IPS DF 4.7 (cell line): ENCODE results near the gene BARX2.

Experiments used
- DNase-seq: peaks from one replicate; pipeline ENCODE4 v3.0.0-alpha.2; 2013; ENCODE audit warnings: low spot score; ENCODE audit errors: extremely low read depth

The BARX2 gene

DNA sequence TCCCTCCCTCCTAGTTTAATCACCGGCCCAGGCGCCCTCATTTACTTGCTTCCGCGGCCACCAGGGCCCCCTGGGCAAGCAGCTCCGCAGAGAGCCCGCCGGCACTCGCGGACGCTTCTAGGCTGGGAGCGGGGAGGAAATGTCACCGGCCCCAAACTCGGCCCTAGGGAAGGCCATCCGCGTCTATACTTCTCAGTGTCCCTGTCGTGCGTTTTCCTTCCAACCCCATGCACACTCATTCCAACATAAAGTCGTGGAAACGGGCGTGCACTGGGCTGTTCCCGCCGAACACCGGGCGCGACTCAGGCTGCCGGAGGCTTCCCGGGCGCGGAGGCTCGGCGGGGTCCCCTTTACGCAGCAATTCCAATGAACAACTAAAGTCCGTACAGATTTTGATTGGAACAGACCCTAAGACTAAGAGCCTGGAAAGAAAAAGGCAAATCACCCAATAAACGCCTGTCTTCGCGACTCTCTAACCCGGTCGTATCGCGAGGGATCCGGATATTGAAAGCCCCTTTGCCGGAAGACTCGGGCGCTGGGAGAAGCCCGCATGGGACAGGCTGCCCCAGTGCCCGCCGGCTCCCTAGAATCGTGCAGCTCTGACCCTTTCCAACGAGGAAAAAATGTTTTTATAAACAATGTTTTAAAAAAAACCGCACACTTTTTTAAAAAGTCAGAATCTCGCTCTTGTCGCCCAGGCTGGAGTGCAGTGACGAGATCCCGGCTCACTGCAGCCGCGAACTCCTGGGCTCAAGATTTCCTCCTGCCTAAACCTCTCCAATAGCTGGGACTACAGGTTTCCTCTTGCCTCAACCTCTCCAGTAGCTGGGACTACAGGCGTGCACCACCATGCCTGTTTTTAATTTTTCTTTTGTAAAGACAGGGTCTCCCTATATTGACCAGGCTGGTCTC lies 1.3 kb upstream of the BARX2 start:
- DNase-seq: no peak

DNA sequence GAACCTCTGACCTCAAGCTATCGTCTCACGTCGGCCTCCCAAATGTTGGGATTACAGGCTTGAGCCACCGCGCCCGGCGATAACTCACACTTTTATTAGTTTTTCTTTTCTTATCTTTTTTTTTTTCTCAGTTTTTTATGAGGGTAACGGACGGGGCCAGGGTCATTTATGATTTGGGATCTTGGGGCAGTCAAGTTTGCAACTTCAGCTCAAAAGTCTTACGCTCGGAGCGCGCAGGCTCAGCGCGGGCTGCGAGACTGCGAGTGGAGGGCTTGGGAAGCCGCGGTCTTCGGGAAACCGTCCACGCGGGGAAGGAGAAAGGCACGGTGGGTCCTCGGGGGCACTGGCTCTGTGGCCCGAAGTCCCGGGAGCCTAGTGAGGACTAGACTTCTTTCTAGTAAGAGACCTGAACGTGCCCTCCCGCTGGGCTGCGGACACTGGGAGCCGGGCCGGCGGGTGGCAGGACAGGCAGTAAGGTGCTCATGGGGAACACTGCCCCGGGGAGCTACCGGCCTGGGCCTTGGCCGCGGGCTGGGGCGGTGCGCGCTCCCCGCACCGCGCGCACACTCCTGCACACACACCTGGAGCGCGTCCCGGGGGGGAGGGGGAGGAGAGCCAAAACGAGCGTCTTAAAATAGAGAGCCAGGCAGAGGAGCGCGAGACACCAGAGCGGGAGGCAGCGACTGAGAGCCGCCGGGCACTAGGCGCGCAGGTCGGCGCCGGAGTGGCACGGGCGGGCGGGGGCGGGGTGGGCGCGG lies 476 bp upstream of the BARX2 start:
- no peak for DNase-seq

DNA sequence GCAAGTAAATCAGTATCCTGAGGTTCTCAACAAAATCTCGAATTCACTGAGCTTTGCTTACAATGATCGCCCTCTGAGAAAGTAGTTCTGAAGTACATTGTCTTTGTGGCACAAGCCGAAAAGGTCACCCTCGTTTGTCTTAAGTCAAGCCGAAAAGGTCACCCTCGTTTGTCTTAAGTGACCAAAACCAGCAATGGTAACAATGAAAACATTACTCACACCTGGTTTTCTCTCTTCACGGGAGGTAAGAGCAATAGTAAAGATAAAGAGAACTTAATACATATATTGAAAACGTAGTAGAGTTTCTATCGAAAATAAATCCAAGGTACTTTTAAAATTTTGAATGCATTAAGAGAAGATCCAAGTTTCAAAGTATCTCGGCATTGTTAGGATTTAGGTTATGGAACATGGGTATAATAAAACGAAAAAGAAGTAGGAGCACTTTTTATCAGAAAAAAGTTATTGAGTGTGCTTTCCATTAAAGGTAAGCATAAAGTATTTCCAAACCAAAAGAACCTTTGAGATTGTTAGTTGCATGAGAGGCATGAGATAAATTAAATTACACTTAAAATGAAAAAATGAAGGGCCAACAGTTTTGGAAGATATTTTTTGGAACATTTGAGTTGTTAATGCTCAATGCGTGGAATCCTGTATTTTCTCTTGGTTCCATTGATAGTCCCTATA lies 1.2 kb downstream of the BARX2 start:
- no peak for DNase-seq

- no peak for DNase-seq
These were observed 2.1 kb downstream of the BARX2 start for GRCh38 chr11:129377739-129378138.

GRCh38 chr11:129380413-129380812 lies 4.8 kb downstream of the BARX2 start:
- DNase-seq: no peak

- DNase-seq: no peak
These were observed 6.9 kb downstream of the BARX2 start for GRCh38 chr11:129382583-129382982.

- no peak for DNase-seq
These were observed 7.4 kb downstream of the BARX2 start for GRCh38 chr11:129383060-129383459.

- no peak for DNase-seq
These were observed 7.9 kb downstream of the BARX2 start for GRCh38 chr11:129383502-129383901.

- no peak for DNase-seq
These were observed 8.8 kb downstream of the BARX2 start for GRCh38 chr11:129384415-129384814.

DNA sequence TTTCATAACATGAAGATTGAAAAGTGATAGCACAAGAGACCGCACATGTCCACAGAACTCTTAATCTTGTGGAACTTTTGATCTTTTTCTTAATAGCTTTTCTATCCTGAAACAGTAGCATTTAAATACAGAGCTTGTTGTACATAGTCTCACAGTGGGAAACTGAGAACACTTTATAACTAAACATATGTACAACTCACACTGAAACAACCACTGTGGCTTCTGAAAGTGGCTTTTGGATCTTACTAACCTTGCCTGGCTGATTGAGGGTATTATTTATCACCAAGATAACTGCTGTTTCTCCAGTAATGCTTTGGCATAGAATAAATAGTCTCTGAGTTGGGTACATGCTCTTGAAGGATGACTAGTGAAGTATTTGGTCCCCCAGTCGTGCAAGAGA lies 10.2 kb downstream of the BARX2 start:
- DNase-seq: no peak

GRCh38 chr11:129386795-129387397 lies 11.2 kb downstream of the BARX2 start:
- no peak for DNase-seq

- DNase-seq: no peak
These were observed 11.8 kb downstream of the BARX2 start for GRCh38 chr11:129387434-129387833.

DNA sequence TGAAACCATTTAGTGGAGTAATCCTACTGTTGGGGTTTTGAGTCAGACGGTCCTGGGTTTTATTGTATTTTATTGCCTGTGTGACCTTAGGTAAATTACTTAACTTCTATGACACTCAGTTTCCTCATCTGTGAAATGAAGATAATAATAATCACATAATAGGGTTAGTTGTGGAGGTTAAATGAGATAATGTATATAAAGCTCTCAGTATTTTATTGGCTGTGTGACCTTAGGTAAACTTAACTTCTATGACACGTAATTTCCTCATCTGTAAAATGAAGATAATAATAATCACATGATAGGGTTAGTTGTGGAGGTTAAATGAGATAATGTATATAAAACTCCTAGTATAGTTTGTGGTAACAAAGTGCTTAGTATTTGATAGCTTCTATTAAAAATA lies 13.2 kb downstream of the BARX2 start:
- DNase-seq: no peak

- no peak for DNase-seq
These were observed 14.7 kb downstream of the BARX2 start for GRCh38 chr11:129390303-129390821.

DNA sequence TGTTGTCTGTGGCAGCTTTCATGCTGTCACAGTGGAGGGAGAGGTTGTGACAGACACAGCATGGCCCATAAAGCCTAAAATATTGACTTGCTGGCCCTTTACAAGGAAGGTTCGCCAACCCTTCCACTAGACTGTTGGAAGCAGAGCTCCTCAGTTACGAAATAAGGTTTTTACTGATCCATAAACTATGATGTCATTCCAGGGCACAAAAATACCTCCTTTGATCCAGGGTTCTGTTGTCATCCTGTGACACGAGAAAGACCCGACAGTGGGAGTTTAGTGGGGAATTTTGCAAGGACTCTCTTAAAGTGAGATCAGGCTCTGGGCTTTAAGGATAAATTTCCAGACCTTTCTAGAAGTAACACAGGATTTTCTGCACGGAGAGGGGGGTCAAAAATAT lies 15.7 kb downstream of the BARX2 start:
- DNase-seq: no peak

DNA sequence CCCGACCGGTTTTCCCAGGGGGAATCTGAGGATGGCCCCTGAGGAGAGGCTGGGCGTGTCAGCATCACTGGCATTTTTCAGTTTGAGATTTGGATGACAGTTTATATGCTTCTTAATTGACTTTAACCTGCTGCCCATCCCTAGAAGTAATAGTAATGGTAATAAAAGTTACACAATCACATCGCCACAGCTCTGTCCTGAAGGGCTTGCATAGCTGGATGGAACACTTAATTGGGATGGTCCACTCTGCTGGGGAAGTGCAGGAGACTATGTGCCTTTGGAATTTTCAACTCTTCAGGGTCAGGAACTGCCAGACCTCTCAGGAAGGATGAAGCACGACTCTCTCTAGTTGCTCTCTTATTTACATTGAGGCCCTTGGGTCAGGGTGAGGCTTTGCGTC lies 16.2 kb downstream of the BARX2 start:
- DNase-seq: no peak

GRCh38 chr11:129392995-129393394 lies 17.3 kb downstream of the BARX2 start:
- no peak for DNase-seq

DNA sequence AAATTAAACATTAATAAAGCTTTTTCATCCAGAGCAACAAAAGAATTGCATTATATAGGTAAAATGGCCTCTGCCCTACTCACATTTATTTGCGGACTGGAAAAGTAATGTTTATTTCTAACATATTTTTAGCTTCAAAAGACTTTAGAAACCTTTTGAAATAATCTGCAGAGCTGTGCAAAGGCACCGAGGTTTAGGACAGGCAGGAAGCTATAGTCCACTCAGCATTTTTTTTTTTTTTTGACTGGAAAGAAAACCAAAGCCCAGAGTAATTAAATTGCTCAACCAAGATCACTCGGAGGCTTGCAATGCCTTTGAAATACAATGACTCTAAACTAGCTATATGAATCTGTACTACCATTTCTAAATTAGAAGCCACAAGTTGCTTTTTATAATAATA lies 19.1 kb downstream of the BARX2 start:
- no peak for DNase-seq

DNA sequence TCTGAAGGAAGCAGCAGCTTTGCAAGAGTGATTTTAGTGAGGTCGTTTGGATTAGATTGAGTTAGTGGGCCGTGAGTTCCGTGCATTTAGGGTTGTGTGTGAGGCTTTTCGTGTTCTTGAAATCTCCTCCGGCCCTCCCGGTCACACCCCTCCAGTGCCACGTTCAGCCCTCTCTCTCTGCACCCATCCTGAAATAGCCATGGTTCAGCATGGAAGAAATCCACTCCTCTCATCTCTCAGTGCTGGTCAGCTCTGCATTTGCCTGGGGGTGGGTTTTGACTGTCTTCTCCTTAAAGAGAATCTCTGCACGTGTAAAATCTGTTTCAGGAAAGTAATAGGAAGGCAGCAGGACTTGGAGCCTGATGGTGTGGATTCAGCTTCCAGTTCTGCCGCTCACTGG lies 19.8 kb downstream of the BARX2 start:
- DNase-seq: no peak

DNA sequence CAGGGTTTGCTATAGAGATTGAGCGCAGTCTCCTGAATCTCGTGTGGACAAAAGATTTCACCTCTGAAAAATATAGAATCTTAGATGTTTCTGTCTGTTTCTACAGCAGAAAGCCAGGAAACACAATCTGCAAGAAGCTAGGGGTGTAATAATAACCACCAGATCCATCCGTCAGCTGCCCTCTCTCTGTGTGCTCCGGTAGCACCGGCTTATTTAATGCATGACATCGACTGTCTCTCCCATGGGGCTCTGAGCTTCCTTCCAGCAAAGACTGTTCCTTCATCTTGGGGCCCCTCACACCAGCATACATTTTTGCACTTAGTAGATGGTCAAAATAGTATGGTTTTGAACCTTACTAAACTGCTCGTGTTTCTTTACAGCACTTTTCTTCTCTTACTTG lies 20.2 kb downstream of the BARX2 start:
- DNase-seq: no peak

DNA sequence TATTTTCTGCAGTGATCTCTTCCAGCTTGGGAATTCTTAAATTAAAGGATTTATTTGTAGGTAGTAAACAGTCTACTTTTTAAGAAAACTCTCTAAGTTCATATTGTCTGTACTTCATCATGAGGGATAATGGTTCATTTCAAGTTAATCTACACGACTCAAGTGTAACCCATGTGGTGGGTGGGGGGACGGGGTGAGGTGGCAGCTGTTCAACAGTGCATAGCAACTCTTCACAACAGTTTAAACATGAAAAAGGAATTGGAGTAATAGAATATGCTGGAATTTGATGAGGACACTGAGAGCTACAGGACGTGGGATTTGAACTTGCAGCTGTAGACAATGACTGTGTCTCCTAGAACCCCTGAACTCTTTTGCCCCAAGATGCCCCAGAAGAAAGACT lies 20.8 kb downstream of the BARX2 start:
- no peak for DNase-seq
